Osteoblast (primary cell): ENCODE measurements around the gene LEO1. TPM values are rescaled to one million over a fixed set of nuclear protein-coding genes. Genes with fewer than 3 reads are reported as not detected.

Source experiments
- DNase-seq: peaks from one replicate; pipeline ENCODE4 v3.0.0; 2011; ENCODE audit warnings: low spot score, mixed read lengths; ENCODE audit not compliant: insufficient read length; ENCODE audit errors: missing footprints
- H2AFZ ChIP-seq: 2 replicates; pipeline ENCODE4 v1.6.0; 2011; ENCODE audit warnings: mild to moderate bottlenecking, low read length
- H3K27ac ChIP-seq: 2 replicates; pipeline ENCODE4 v1.5.1; 2011; ENCODE audit warnings: mild to moderate bottlenecking, low read depth, low read length, moderate library complexity
- H3K27me3 ChIP-seq: 2 replicates; pipeline ENCODE4 v1.6.0; 2012; ENCODE audit warnings: mild to moderate bottlenecking, control low read depth, inconsistent platforms, low read length, moderate library complexity; ENCODE audit not compliant: insufficient read depth
- H3K36me3 ChIP-seq: 2 replicates; pipeline ENCODE4 v1.5.1; 2011; ENCODE audit warnings: mild to moderate bottlenecking, low read length, control low read depth, moderate library complexity; ENCODE audit not compliant: insufficient read depth
- H3K4me1 ChIP-seq: 2 replicates; pipeline ENCODE4 v1.5.1; 2011; ENCODE audit warnings: mild to moderate bottlenecking, low read length, control low read depth, moderate library complexity; ENCODE audit not compliant: insufficient read depth
- H3K4me2 ChIP-seq: 2 replicates; pipeline ENCODE4 v1.6.0; 2011; ENCODE audit warnings: mild to moderate bottlenecking, low read length; ENCODE audit not compliant: insufficient read depth
- H3K4me3 ChIP-seq: fragments of 200-600 bp; sonication (generic); 3 replicates; pipeline ENCODE4 v1.5.1; 2012; ENCODE audit warnings: mild to moderate bottlenecking, low read length, inconsistent platforms; ENCODE audit not compliant: insufficient read depth
- H3K79me2 ChIP-seq: 2 replicates; pipeline ENCODE4 v1.6.0; 2012; ENCODE audit warnings: mild to moderate bottlenecking, low read length, control low read depth, inconsistent platforms; ENCODE audit not compliant: insufficient read depth
- H3K9me3 ChIP-seq: 2 replicates; pipeline ENCODE4 v1.5.1; 2011; ENCODE audit warnings: low read depth, low read length, control low read depth
- H4K20me1 ChIP-seq: 2 replicates; pipeline ENCODE4 v1.6.0; 2012; ENCODE audit warnings: mild to moderate bottlenecking, low read length, control low read depth; ENCODE audit not compliant: insufficient read depth
- total RNA-seq: library from RNA; depleted of rRNA; stranded (reverse); fragments of >200 nt; gene quantifications from 2 replicates; pipeline ENCODE4 v1.2.3, GENCODE V29; 2012
- TF ChIP-seq, protein P1 (sequence below): IDR thresholded peaks from 2 replicates; pipeline ENCODE4 v1.5.1; 2011; ENCODE audit warnings: mild to moderate bottlenecking, low read depth, low read length, moderate library complexity; ENCODE audit errors: extremely low read depth

LEO1 gene
- total RNA-seq, 1 donor: 16.3 TPM

DNA sequence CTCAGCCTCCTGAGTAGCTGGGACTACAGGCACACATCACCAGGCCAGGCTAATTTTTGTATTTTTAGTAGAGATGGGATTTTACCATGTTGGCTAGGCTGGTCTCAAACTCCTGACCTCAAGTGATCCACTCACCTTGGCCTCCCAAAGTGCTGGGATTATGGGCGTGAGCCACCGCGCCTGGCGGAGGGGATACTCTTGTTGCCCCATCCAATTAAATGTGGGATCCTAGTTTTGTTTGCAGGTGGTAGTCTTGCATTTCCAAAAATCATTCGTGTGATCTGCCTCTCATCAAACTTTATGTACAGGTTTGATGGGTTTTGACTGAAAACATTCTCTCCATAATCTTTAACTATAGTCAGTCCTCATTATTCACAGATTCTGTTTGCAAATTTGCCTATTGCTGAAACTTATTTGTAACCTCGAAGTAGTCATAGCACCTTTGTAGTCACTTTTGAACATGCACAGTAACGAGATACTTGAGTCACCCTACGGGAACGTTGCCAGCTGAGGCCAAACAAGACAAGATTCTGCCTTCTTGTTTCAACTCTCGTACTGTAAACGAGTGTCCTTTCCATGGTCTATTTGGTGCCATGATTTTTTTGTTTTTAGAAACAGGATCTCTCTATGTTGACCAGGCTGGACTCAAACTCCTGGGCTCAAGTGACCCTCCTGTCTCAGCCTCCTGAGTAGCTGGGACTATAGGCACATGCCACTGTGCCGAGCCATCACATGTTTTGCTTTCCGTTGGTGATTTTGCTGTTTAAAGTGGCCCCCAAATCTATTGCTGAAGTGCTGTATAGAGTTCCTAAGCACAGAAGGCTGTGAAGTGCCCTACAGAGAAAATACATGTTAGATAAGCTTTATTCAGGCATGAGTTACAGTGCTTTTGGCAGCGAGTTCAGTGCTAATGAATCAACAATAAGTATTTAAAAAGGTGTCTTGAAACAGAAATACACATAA is 39.3 kb upstream of the LEO1 start:
- H3K36me3 ChIP-seq: no peaks in the 10 kb centered on the region
- peaks cover 19% of the 10 kb centered on the region for H3K4me1 ChIP-seq
- H3K27ac ChIP-seq: peak overlapping the region; percentile 18
- H3K4me2 ChIP-seq: peak overlapping the region; percentile 39
- peak; percentile 91 for DNase-seq
- no peak overlapping the region for H3K4me3 ChIP-seq
- no peaks in the 10 kb centered on the region for H3K9me3 ChIP-seq
- no peaks in the 10 kb centered on the region for H3K79me2 ChIP-seq
- H3K27me3 ChIP-seq: no peaks in the 10 kb centered on the region
- TF ChIP-seq, protein P1, sequence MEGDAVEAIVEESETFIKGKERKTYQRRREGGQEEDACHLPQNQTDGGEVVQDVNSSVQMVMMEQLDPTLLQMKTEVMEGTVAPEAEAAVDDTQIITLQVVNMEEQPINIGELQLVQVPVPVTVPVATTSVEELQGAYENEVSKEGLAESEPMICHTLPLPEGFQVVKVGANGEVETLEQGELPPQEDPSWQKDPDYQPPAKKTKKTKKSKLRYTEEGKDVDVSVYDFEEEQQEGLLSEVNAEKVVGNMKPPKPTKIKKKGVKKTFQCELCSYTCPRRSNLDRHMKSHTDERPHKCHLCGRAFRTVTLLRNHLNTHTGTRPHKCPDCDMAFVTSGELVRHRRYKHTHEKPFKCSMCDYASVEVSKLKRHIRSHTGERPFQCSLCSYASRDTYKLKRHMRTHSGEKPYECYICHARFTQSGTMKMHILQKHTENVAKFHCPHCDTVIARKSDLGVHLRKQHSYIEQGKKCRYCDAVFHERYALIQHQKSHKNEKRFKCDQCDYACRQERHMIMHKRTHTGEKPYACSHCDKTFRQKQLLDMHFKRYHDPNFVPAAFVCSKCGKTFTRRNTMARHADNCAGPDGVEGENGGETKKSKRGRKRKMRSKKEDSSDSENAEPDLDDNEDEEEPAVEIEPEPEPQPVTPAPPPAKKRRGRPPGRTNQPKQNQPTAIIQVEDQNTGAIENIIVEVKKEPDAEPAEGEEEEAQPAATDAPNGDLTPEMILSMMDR: no peak
- no peaks in the 10 kb centered on the region for H4K20me1 ChIP-seq
- H2AFZ ChIP-seq: peak overlapping the region; percentile 60

DNA sequence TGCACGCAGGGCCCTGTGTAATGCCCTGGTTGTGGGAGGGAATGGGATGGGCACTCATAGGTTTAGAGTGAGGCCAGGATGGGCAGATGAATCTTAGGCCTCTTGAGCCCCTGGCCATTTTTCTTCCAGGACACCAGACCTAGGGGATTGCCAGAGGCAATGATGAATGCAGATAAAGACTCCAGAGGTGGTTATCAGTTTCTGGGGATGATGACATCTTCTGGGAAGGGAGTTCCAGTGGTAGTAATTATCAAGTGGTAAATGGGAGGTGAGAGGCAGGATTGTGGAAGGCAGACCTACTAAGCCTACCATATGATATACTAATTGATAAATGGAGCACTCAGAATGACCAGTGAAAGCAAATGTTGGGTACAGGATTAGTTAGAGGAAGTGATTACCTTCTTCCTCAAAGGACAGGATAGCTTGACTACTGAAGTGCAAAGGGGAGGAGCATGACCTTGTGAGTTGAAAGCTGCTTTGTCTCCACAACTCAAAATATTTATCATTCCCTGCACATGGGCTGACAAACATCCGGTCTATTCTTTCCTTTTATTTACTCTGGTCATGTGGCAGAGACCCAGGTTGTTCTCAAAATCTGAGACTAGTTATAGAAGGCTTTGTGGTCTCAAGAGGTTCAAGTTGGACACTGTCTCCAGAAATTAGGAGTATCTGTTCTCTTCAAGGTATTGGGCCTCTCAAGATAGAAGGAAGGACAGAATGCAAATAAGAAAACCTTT is 37.3 kb upstream of the LEO1 start:
- Histone ChIP-seq H3K27ac (no peak overlapping the region), H3K4me2 (no peak overlapping the region), H3K9me3 (no peaks in the 10 kb centered on the region), H3K27me3 (no peaks in the 10 kb centered on the region), H3K79me2 (no peaks in the 10 kb centered on the region), H3K36me3 (no peaks in the 10 kb centered on the region), H4K20me1 (no peaks in the 10 kb centered on the region), H3K4me1 (peaks cover 19% of the 10 kb centered on the region), H2AFZ (no peak overlapping the region), H3K4me3 (no peak overlapping the region)
- DNase-seq: no peak
- TF ChIP-seq, protein P1: no peak

DNA sequence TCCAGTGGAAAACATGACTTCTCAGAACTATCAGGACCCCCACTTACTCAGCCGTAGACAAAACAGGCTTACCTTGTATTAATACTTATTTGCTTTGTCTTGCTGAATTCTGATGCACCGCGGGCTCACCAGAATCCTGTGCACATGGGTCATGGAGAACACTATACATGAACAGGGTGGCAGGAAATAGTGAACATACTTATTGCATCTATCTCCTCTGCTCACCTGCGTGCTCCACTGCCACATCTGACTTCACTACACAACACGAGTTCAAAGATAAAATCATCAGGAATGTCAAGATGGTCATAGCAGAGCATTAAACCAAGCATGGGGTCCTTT is 36.8 kb upstream of the LEO1 start:
- Histone ChIP-seq H4K20me1 (no peaks in the 10 kb centered on the region), H3K79me2 (no peaks in the 10 kb centered on the region), H2AFZ (no peak overlapping the region), H3K27ac (no peak overlapping the region), H3K27me3 (no peaks in the 10 kb centered on the region), H3K36me3 (no peaks in the 10 kb centered on the region), H3K4me2 (no peak overlapping the region), H3K9me3 (no peaks in the 10 kb centered on the region), H3K4me1 (peaks cover 19% of the 10 kb centered on the region), H3K4me3 (no peak overlapping the region)
- TF ChIP-seq, protein P1: no peak
- no peak for DNase-seq
